Hindlimb muscle (tissue), 1 donor: ENCODE results near the gene PSMA8. TPM values are rescaled to one million over a fixed set of nuclear protein-coding genes. Genes with fewer than 3 reads are reported as not detected.
"Not testable (repeated sequence)": the region's sequence is repeated elsewhere in the genome, so short reads cannot be mapped to it uniquely, and the experiment has no call there.

Experiments
- DNase-seq: peaks from one replicate; pipeline ENCODE4 v3.0.0-alpha.2; 2013
- polyA plus RNA-seq: library from polyadenylated mRNA; unstranded; fragments of 120-200 nt; gene quantifications from one replicate; pipeline ENCODE4 v1.2.1, GENCODE V29; 2013; ENCODE audit not compliant: insufficient read length

PSMA8 gene
- not detected for polyA plus RNA-seq

- no peak for DNase-seq
These were observed at the start of gene PSMA8 for GRCh38 chr18:26133652-26134051. Gene PSMA8, plus strand, starts transcription at chr18:26133869. Its CDS starts 97 bp downstream, at chr18:26133966.

GRCh38 chr18:26085056-26085455, 48.6 kb upstream of the PSMA8 start:
- DNase-seq: no peak

- DNase-seq: no peak
These were observed 46.7 kb upstream of the PSMA8 start for GRCh38 chr18:26086959-26087358.

- DNase-seq: no peak
These were observed 45.2 kb upstream of the PSMA8 start for GRCh38 chr18:26088487-26088886.

DNA sequence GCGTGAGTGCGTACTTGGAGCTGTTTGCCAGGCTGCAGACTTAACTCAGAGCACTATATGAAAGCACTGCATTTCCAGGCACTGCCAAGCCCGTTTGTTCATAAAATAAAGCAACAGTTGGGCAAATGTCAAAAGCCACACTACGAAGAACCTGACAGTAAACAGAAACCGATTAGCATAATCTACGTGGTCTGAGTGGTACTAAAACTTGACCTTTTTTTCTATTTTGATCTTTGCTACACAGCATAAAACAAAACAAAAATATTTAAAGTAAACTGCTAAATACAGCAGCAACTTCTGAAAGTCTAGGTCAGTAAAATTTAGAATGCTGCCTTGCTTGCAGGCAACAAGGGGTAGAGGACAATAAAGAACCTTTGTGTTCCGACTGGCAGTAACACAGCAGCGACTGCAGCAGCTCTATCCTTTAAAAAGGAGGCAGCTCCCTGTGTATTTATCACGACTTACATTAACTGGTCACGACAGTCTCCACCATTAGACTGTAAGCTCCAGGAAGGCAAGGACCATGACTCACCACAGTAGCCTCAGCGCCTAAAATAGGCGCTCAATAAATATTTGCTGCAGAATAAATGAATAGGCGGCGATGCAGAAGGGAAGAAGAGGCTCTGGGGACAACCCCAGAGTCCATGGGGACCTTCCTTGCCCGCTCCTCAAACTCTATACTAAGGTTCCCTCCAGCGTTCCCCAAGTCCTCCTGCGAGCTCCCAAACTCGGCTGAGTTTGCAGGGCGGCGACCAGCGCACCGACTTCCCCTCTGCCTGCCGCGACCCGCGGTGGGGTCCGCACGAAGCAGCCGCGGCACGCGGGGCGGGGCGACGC, 44.2 kb upstream of the PSMA8 start:
- DNase-seq: peak; percentile 15

DNA sequence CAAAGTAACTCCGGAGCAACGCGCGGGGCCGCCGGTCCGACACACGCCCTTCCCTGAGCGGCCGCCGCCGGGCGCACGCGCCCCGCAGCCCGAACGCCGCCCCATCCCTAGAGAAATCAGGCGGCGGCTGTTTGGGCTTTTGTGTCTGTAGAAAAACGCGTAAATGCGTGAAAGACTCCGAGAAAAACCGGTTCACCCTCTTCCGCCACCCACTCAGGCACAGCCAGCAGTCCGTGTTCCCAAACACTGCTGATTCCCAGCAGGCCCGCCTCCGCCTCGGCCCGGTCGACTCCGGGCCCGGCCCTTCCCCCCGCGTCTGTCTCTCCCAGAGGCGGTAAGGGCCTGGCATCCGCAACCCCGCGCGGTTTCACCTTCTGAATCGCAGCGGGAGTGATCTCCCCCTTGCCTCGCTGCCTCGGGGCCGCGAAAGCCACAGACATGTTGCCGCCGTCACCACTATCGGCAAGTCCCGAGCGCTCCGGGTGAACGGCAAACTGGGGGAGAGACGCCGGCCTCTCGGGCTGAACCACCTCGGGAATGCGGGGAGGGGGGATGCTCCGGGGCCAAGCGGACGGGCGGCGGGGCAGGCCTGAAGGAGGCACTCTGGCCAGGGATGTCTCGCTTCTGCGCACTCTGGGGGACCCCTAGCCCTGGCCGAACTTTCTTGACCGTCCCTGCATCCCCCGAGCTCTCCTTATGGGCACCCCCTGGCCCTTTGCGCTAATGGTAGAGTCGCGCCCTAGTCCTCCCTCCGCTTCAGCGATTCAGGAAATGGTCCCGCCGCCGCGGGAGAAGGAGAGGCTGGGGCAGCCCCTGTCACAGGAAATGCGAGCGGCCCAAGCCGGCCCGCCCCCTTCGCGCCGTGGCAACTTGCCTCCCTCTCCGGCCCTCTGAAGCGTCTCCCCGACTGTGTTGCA, 43.3 kb upstream of the PSMA8 start, which contains the start of gene SS18:
Gene SS18, minus strand, starts transcription at position 484 of the 917 bp plus-strand sequence. Its CDS starts 44 bp downstream, at position 440.
- peak; percentile 95 for DNase-seq

DNA sequence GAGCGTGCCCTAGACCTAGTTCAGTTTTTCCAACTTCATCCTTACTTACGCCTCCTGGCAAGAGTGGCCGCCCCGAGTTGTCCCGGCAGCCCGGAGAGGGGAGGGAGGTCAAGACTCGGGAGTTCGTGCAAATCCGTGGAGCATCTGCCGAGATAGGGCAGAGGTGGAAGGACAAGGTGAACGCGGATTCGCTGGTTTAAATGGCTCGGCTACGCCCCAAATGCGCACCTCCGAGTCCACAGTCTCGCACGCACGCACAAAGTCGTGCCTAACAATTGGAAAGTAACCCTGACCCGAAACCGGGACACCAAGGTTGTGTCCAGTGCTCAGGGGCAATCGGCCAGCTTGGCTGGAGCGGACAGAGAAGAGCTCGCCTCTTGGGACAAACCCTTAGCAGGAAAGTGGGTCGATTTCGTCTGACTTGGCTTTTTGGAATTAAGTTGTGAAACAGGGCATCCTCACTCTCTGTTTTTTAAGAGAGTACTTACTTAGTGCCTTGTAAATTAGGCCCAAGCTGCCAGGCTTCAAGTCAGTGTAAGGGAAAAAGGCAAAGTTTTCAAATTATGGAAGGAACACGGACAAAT, 42.5 kb upstream of the PSMA8 start:
- DNase-seq: no peak

DNA sequence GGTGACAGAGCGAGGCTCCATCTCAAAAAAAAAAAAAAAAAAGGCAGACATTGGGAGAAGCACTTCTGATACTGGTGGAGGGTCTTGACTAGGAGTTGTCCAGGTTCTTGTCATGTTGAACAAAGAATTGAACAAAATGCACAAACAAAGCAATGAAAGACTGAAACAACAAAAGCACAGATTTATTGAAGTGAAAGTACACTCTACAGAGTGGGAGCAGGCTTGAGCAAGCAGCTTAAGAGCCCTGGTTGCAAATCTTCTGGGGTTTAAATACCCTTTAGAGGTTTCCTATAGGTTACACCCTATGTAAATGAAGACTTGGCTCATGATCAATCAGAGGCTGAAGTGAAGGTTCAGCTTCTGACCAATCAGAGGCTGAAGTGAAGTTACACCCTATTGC, 36.8 kb upstream of the PSMA8 start:
- DNase-seq: no peak

- no peak for DNase-seq
These were observed 36.1 kb upstream of the PSMA8 start for GRCh38 chr18:26097563-26097962.

DNA sequence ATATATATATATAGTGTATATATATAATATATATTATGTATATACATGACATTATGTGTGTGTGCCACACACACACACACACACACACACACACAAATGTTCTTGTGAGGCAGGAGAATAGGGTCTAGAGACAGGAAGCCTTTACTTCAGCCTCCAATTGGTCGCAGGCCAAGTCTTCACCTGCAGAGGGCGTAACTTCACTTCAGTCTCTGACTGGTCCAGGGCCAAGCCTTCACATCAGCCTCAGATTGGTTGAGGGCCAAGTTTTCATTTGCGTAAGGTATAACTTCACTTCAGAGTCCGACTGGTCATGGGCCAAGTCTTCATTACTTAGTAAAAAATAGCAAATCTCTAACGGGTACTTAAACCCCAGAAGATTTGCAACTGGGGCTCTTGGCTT, 30.1 kb upstream of the PSMA8 start:
- no peak for DNase-seq

GRCh38 chr18:26104035-26104434, 29.6 kb upstream of the PSMA8 start:
- DNase-seq: no peak

GRCh38 chr18:26119246-26119645, 14.4 kb upstream of the PSMA8 start:
- no peak for DNase-seq

- no peak for DNase-seq
These were observed 12.2 kb upstream of the PSMA8 start for GRCh38 chr18:26121476-26121875.

DNA sequence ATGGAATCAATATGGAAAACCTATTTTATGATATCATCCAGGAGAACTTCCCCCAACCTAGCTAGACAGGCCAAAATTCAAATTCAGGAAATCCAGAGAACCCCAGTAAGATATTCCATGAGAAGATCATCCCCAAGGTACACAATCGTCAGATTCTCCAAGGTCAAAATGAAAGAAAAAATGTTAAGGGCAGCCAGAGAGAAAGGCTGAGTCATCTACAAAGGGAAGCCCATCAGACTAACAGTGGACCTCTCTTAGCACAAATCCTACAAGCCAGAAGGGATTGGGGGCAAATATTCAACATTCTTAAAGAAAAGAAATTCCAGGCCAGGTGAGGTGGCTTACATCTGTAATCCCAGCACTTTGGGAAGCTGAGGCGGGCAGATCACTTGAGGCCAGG, 11.7 kb upstream of the PSMA8 start:
- not testable (repeated sequence) for DNase-seq

DNA sequence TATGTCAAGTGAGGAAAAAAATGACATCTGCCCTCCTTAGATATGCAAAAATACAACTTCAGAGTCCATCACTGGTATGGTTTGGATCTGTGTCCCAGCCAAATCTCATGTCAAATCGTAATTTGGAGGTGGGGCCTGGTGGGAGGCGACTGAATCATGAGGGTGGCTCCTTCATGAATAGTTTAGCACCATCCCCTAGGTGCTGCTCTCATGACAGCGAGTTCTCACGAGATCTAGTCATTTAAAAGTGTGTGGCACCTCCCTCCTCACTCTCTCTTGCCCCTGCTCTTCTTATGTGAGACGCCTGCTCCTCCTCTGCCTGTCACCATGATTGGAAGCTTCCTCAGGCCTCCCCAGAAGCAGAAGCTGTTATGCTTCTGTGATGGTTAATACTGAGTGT, 5.9 kb upstream of the PSMA8 start:
- DNase-seq: no peak

DNA sequence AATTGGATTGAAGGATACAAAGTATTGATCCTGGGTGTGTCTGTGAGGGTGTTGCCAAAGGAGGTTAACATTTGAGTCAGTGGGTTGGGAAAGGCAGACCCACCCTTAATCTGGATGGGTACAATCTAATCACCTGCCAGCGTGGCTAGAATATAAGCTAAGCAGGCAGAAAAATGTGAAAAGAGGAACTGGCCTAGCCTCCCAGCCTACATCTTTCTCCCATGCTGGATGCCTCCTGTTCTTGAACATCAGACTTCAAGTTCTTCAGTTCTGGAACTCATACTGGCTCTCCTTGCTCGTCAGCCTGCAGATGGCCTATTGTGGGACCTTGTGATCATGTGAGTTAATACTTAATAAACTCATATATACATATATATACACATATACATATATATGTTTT, 5.5 kb upstream of the PSMA8 start:
- DNase-seq: not testable (repeated sequence)

GRCh38 chr18:26134107-26134506, 438 bp downstream of the PSMA8 start:
- no peak for DNase-seq

DNA sequence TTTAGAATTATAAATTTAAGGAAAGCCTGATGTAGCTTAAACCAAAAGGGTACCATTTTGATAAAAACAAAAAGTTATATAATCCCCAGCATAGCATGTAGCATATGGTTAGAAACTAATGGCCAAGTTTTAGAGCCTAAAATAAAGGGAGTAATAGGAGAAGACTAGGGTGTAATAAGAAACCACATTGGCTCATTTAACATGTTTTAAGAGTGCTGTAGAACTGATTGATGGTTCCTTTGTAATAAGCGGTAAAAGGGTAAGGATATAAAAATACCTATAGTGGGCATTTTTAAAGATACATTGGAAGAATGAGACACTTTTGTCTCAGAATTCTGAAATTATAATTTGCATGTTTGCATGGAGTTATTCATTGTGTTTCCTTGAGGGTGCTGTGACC, 1.9 kb downstream of the PSMA8 start:
- DNase-seq: no peak

- DNase-seq: no peak
These were observed 23.7 kb downstream of the PSMA8 start for GRCh38 chr18:26157326-26157725.

DNA sequence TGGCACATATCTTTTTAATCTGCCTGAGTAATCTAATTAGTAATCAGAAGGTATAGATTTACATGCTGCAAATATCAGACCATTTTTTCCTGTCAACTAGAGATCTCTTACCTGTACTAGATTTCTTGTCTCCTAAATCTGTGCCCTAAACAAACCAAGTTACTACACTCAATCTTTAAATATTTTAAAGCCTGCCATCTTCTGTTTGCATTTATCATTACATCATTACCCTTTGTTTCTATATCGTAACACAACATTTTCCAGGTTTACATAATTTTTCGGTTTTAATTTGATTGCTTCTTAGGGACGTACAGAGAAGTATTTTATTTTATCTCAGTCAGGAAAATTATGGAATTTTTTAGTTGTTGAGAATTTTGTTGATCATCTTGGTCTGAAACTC, 25.7 kb downstream of the PSMA8 start:
- DNase-seq: no peak

DNA sequence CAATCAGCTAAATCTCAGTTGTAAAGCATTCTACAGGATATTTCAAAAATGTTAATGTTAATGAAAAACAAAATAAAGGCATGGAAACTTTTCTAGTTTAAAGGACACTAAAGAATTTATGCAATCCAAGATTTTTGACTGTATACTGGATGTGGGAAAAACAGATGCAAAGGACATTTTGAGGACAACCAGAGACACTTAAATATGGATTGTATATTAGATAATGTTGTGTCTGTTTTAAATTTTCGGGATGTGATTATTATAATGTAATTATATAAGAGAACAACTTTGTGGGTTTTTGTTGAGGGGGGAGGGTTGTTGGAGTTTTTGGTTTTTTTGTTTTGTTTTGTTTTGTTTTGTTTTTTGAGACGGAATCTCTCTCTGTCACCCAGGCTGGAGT, 30.9 kb downstream of the PSMA8 start:
- no peak for DNase-seq

- not testable (repeated sequence) for DNase-seq
These were observed 33.9 kb downstream of the PSMA8 start for GRCh38 chr18:26167592-26167991.

DNA sequence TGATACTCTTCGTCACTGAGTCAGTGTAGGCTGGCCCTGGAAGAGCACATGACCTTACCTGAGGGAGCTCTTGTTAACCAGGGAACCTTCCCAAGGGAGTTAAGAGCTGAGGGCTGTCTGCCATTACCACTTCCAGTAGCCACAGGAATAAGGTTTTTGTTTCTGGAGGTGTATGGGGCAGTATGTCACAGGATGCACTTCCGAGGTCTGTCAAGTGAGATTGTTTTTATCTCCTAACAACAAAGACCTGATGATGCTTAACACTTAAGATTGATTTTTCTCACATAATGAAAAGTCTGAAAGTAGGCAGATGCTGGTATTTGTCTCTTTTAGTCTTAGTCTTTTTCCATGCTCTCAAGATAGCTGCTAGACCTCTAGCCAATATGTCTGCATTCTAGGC, 41.8 kb downstream of the PSMA8 start:
- DNase-seq: no peak
